ENCODE results near the gene HEBP1.

GRCh38 chr12:12999271-12999958 is 650 bp downstream of the HEBP1 start:
- TF ChIP-seq, protein P1, sequence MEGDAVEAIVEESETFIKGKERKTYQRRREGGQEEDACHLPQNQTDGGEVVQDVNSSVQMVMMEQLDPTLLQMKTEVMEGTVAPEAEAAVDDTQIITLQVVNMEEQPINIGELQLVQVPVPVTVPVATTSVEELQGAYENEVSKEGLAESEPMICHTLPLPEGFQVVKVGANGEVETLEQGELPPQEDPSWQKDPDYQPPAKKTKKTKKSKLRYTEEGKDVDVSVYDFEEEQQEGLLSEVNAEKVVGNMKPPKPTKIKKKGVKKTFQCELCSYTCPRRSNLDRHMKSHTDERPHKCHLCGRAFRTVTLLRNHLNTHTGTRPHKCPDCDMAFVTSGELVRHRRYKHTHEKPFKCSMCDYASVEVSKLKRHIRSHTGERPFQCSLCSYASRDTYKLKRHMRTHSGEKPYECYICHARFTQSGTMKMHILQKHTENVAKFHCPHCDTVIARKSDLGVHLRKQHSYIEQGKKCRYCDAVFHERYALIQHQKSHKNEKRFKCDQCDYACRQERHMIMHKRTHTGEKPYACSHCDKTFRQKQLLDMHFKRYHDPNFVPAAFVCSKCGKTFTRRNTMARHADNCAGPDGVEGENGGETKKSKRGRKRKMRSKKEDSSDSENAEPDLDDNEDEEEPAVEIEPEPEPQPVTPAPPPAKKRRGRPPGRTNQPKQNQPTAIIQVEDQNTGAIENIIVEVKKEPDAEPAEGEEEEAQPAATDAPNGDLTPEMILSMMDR (IDR thresholded peaks at IDR 0.05) = no peak
- TF ChIP-seq POLR2AphosphoS5 (IDR thresholded peaks at IDR 0.05; ENCODE audit: low read depth, low read length) (no peak), SIN3A (IDR thresholded peaks at IDR 0.05; ENCODE audit: borderline replicate concordance, insufficient read depth, low read depth, low read length) (no peak)
